Stomach (tissue), 9 donors: ENCODE results near the gene HTRA3. TPM values are rescaled to one million over a fixed set of nuclear protein-coding genes. Genes with fewer than 3 reads are reported as not detected.
A peak's percentile ranks its signal among the peaks of the same experiment; 100 is the strongest.

Experiments
- DNase-seq, 2 donors: peaks; one replicate each; pipeline versions ENCODE4 v3.0.0 to v3.0.0-alpha.2; 2013 to 2019
- H3K27ac ChIP-seq, 5 donors: fragments of 200-600 bp in 4 of 5; sonication (generic) in 4 of 5; one replicate each; pipeline ENCODE4 v1.5.1; 2013 to 2019; ENCODE audit warnings: mild to moderate bottlenecking in 1 of 5, moderate library complexity in 1 of 5
- H3K27me3 ChIP-seq, 3 donors: fragments of 200-600 bp; sonication (generic); one replicate each; pipeline ENCODE4 v1.5.1; 2017 to 2019; ENCODE audit warnings: mixed run types in 1 of 3
- H3K36me3 ChIP-seq, 4 donors: fragments of 200-600 bp; sonication (generic); 1 replicate in 3 of 4; 2 replicates in 1 of 4; pipeline ENCODE4 v1.5.1; 2016 to 2019
- H3K4me1 ChIP-seq, 4 donors: fragments of 200-600 bp; sonication (generic); one replicate each; pipeline ENCODE4 v1.5.1; 2016 to 2019
- H3K4me3 ChIP-seq, 4 donors: fragments of 200-600 bp; sonication (generic) in 3 of 4; one replicate each; pipeline ENCODE4 v1.5.1; 2016 to 2019; ENCODE audit warnings: mild to moderate bottlenecking in 1 of 4
- H3K9me3 ChIP-seq, 4 donors: fragments of 200-600 bp; sonication (generic); one replicate each; pipeline ENCODE4 v1.5.1; 2016 to 2019
- EP300 ChIP-seq: sonication (generic); formaldehyde crosslinking; IDR thresholded peaks from one replicate; pipeline ENCODE4 v1.6.1; 2017; ENCODE audit warnings: antibody characterized with exemption
- POLR2A ChIP-seq, 4 donors: fragments of 450-650 bp; IDR thresholded peaks; one replicate each; pipeline ENCODE4 v1.6.1; 2016; ENCODE audit warnings: antibody characterized with exemption in 4 of 4, control low read depth in 2 of 4, mild to moderate bottlenecking in 1 of 4, moderate library complexity in 1 of 4
- POLR2AphosphoS5 ChIP-seq, 3 donors: sonication (generic); formaldehyde crosslinking; IDR thresholded peaks; one replicate each; pipeline ENCODE4 v1.6.1; 2016; ENCODE audit warnings: antibody characterized with exemption in 3 of 3
- WGBS, 5 donors: extraction: QIAGEN DNeasy Blood & Tissue Kit in 3 of 5; methylation state at CpG; one replicate each; pipeline versions ENCODE4 v1.1.5 to v1.1.7; 2013 to 2018; 5-methylcytosine and 5-hydroxymethylcytosine counted together
- intact Hi-C: fragments of 100-400 bp; cut with DNase I; formaldehyde crosslinking; loops from one replicate; pipeline ENCODE4 v1.15.1; 2023; ENCODE audit warnings: low total_unique reads
- polyA plus RNA-seq, 3 donors: library from polyadenylated mRNA; stranded (reverse); fragments of 200-250 nt; gene quantifications; one replicate each; pipeline ENCODE4 v1.2.3, GENCODE V29; 2013
- total RNA-seq, 5 donors: library from RNA; depleted of rRNA; stranded (reverse); fragments of >200 nt; gene quantifications; one replicate each; pipeline versions ENCODE4 v1.1.0 to v1.2.3, GENCODE V29; 2014 to 2016
- TF ChIP-seq, protein P1 (sequence below), 7 experiments: fragments of 450-650 bp in 4 of 7; fragments of 200-600 bp in 3 of 7; sonication (generic) in 3 of 7; IDR thresholded peaks; one replicate each; pipeline ENCODE4 v1.5.1; 2016 to 2019; ENCODE audit warnings: antibody characterized with exemption in 7 of 7, control low read depth in 2 of 7, mild to moderate bottlenecking in 1 of 7
- donor health status: healthy with polysubstance abuse.
- donor health status: Bipolar disorder and iron deficiency.
- donor health status: healthy.

HTRA3 gene
- total and polyA plus RNA-seq, 8 donors: 6.6 to 26.8 (median 15.9) TPM

- Histone ChIP-seq H3K4me3 (no peak overlapping the region), H3K9me3 (peaks cover 0 to 7% (median 2%) of the 10 kb centered on the region in 4 donors), H3K4me1 (peaks cover 20 to 33% (median 24%) of the 10 kb centered on the region in 4 donors), H3K27ac (no peak overlapping the region), H3K36me3 (no peaks in the 10 kb centered on the region), H3K27me3 (peaks cover 0 to 22% (median 9%) of the 10 kb centered on the region in 3 donors)
- WGBS, 5 donors: 90 to 99% (median 92%) methylated on average over 3 of the region's 3 CpGs
- TF ChIP-seq, protein P1, sequence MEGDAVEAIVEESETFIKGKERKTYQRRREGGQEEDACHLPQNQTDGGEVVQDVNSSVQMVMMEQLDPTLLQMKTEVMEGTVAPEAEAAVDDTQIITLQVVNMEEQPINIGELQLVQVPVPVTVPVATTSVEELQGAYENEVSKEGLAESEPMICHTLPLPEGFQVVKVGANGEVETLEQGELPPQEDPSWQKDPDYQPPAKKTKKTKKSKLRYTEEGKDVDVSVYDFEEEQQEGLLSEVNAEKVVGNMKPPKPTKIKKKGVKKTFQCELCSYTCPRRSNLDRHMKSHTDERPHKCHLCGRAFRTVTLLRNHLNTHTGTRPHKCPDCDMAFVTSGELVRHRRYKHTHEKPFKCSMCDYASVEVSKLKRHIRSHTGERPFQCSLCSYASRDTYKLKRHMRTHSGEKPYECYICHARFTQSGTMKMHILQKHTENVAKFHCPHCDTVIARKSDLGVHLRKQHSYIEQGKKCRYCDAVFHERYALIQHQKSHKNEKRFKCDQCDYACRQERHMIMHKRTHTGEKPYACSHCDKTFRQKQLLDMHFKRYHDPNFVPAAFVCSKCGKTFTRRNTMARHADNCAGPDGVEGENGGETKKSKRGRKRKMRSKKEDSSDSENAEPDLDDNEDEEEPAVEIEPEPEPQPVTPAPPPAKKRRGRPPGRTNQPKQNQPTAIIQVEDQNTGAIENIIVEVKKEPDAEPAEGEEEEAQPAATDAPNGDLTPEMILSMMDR (IDR thresholded peaks at IDR 0.05): no peak
- TF ChIP-seq POLR2A (IDR thresholded peaks at IDR 0.05): no peak
- TF ChIP-seq EP300: no peak
- TF ChIP-seq POLR2AphosphoS5 (IDR thresholded peaks at IDR 0.05): no peak
- intact Hi-C loops: no loop called here
- DNase-seq: no peak
Observed at GRCh38 chr4:8312069-8312445, 42.5 kb downstream of the HTRA3 start.

GRCh38 chr4:8312976-8313375 is 43.4 kb downstream of the HTRA3 start:
- H3K27me3 ChIP-seq: peaks cover 0 to 21% (median 9%) of the 10 kb centered on the region in 3 donors
- H3K9me3 ChIP-seq: peaks cover 0 to 7% (median 2%) of the 10 kb centered on the region in 4 donors
- H3K4me1 ChIP-seq: peaks cover 20 to 33% (median 23%) of the 10 kb centered on the region in 4 donors
- no peak overlapping the region for H3K27ac ChIP-seq
- no peaks in the 10 kb centered on the region for H3K36me3 ChIP-seq
- H3K4me3 ChIP-seq: no peak overlapping the region
- DNase-seq: no peak
- intact Hi-C loops: no loop called here
- TF ChIP-seq, protein P1 (IDR thresholded peaks at IDR 0.05): no peak
- TF ChIP-seq POLR2AphosphoS5 (IDR thresholded peaks at IDR 0.05): no peak
- no peak for TF ChIP-seq POLR2A (IDR thresholded peaks at IDR 0.05)

- H3K9me3 ChIP-seq: peaks cover 0 to 7% (median 2%) of the 10 kb centered on the region in 4 donors
- H3K36me3 ChIP-seq: no peaks in the 10 kb centered on the region
- TF ChIP-seq, protein P1 (IDR thresholded peaks at IDR 0.05): no peak
- no peak for TF ChIP-seq POLR2A (IDR thresholded peaks at IDR 0.05)
- TF ChIP-seq EP300: no peak
- no peak for TF ChIP-seq POLR2AphosphoS5 (IDR thresholded peaks at IDR 0.05)
- no peak overlapping the region for H3K4me3 ChIP-seq
- intact Hi-C loops: no loop called here
- WGBS, 5 donors: 86 to 91% (median 88%) methylated on average over 5 of the region's 5 CpGs
- peaks cover 0 to 3% (median 0%) of the 10 kb centered on the region in 3 donors for H3K27me3 ChIP-seq
- peak in 1 of 2 donors; percentile 13 for DNase-seq
- H3K4me1 ChIP-seq: peaks cover 15 to 26% (median 20%) of the 10 kb centered on the region in 4 donors
- no peak overlapping the region for H3K27ac ChIP-seq
Observed at GRCh38 chr4:8314691-8315255, 45.2 kb downstream of the HTRA3 start.

DNA sequence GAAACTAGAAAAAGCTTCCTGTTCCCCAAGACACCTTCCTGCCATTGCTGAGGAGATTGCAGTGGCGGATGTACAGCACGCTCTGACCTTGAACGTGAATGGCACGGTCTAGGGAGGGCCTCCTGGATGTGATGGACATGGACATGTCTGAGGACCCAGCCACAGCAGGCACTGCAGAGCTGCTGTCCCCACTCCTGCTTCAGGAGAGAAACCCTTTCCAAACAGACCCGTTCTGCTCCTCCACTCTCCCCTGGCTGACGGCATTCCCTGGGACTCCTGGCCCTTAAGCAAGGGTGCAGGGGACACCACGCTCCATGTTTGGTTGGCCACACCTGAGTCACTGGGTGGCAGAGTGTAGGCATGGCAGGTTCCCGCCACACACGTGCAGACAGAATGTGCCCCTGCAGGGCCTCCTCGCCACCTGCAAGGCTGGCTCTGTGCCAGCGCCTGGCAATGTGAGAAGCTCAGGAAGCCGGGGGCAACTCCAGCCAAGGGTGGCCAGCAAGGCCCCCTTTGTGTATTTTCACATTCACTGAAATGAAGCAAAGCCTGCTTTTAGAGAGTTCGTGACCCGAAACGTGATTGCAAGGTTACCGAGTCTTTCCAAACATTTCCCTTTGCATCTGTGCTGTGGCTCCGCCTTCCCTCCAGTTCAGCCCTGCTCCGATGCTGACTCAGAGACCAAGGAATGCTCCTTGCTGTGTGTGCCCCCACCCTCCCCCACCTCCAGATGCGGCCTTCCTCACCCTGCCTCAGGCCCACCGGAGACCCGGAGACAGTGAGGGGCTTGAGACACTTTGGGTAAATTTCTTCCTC is 46.1 kb downstream of the HTRA3 start:
- Histone ChIP-seq H3K27ac (peak overlapping the region in 3 of 5 donors; percentile 8 to 63 (median 62)), H3K9me3 (peaks cover 0 to 7% (median 2%) of the 10 kb centered on the region in 4 donors), H3K36me3 (no peaks in the 10 kb centered on the region), H3K27me3 (no peaks in the 10 kb centered on the region), H3K4me1 (peaks cover 14 to 35% (median 28%) of the 10 kb centered on the region in 4 donors), H3K4me3 (peak overlapping the region in 2 of 4 donors; percentile 4 to 11)
- intact Hi-C loops: no loop called here
- WGBS, 5 donors: 21 to 31% (median 25%) methylated on average over 17 to 21 of the region's 21 CpGs
- TF ChIP-seq, protein P1 (IDR thresholded peaks at IDR 0.05): no peak
- peak in 1 of 3 donors; percentile 37 for TF ChIP-seq POLR2AphosphoS5 (IDR thresholded peaks at IDR 0.05)
- peak; percentile 61 to 89 for DNase-seq
